ENCODE results near the gene GNG2. TPM values are rescaled to one million over a fixed set of nuclear protein-coding genes. Genes with fewer than 3 reads are reported as not detected.
A peak's percentile ranks its signal among the peaks of the same experiment; 100 is the strongest.

The GNG2 gene
- total RNA-seq, 1 experiment from 2014 or later, result 7.0 TPM

- Histone ChIP-seq H3K18ac (ENCODE audit: insufficient read length, low read depth, low read length) (no peak overlapping the region), H2BK20ac (ENCODE audit: low read depth, low read length, poor library complexity, severe bottlenecking) (no peak overlapping the region), H2AK5ac (ENCODE audit: insufficient read length, low read length) (no peak overlapping the region), H3K79me1 (ENCODE audit: insufficient read depth, low read depth, low read length, poor library complexity, severe bottlenecking) (no peaks in the 10 kb centered on the region), H3K79me2 (ENCODE audit: insufficient read depth, low read length) (peaks cover 8% of the 10 kb centered on the region; the same call in 1 of the 2 replicates), H2BK12ac (ENCODE audit: insufficient read length, low read depth, low read length) (no peak overlapping the region), H4K91ac (ENCODE audit: insufficient read length, low read depth, low read length) (no peak overlapping the region), H4K8ac (replicated peaks; ENCODE audit: insufficient read length, low read depth, low read length) (no peak overlapping the region), H3K9me3 (ENCODE audit: control insufficient read depth, low read depth, low read length) (no peaks in the 10 kb centered on the region), H3K56ac (ENCODE audit: insufficient read length, low read depth, low read length) (no peak overlapping the region), H3K14ac (ENCODE audit: insufficient read depth, low read length) (no peak overlapping the region), H3K23ac (ENCODE audit: insufficient read length, low read depth, low read length) (no peak overlapping the region), H3K4me1 (ENCODE audit: insufficient read depth, low read length) (no peaks in the 10 kb centered on the region), H3K4ac (ENCODE audit: low read depth, low read length) (no peak overlapping the region), H3K4me2 (ENCODE audit: insufficient read depth, insufficient read length, low read length) (no peak overlapping the region), H2BK5ac (ENCODE audit: insufficient read length, low read length) (no peak overlapping the region), H4K20me1 (ENCODE audit: control insufficient read depth, insufficient read depth, insufficient read length) (no peaks in the 10 kb centered on the region), H2BK120ac (ENCODE audit: low read depth, low read length, poor library complexity, severe bottlenecking) (no peak overlapping the region), H3K27ac (ENCODE audit: insufficient read length, low read depth, low read length) (no peak overlapping the region), H3K27me3 (ENCODE audit: insufficient read depth, low read length) (no peaks in the 10 kb centered on the region), H4K5ac (ENCODE audit: insufficient read length, low read depth, low read length) (no peak overlapping the region), H3T11ph (ENCODE audit: low read length) (no peak overlapping the region), H3K23me2 (ENCODE audit: insufficient read length, low read depth, low read length, poor library complexity, severe bottlenecking) (peaks cover 5% of the 10 kb centered on the region), H3K9ac (ENCODE audit: extremely low read depth, insufficient read length, low read length) (no peak overlapping the region), H2AFZ (ENCODE audit: low read length) (no peak overlapping the region), H2BK15ac (ENCODE audit: low read depth, low read length) (no peak overlapping the region)
- Mint-ChIP-seq H3K4me3 (peak overlapping the region in 1 of 2 experiments; percentile 87; a peak in 2 of 5 replicates), H3K36me3 (ENCODE audit: insufficient read depth in 1 of 3, low read depth in 3 of 3) (peaks cover 11 to 21% (median 16%) of the 10 kb centered on the region in 3 experiments; a peak in 6 of 7 replicates), H3K27me3 (ENCODE audit: low read depth) (peaks cover 6% of the 10 kb centered on the region; the same call in 1 of the 2 replicates), H3K4me1 (peaks cover 5 to 11% of the 10 kb centered on the region in 2 experiments), H3K27ac (no peak overlapping the region), H3K9me3 (no peaks in the 10 kb centered on the region)
- no peak for TF ChIP-seq CTCF (conservative IDR thresholded peaks at IDR 0.05)
- DNase-seq, result no peak
- WGBS (ENCODE audit: extremely low coverage, insufficient read length, low lambda C conversion rate), result no CpG with 5 or more reads among the region's 1 CpG
Observed at GRCh38 chr14:51988221-51988620, 127.8 kb downstream of the GNG2 start.
